DOHH2 (cell line): ENCODE data around the gene HOXC12.

ENCODE experiments used
- EZH2phosphoT487 ChIP-seq: fragments of 200-600 bp; sonication (generic); IDR thresholded peaks from 2 replicates; pipeline ENCODE4 v1.6.1; 2017; ENCODE audit warnings: borderline replicate concordance, mild to moderate bottlenecking, antibody characterized with exemption, low read length, moderate library complexity, mixed read lengths
- TF ChIP-seq, protein P1 (sequence below): fragments of 200-600 bp; sonication (generic); IDR thresholded peaks from one replicate; pipeline ENCODE4 v1.5.1; 2014; ENCODE audit warnings: antibody characterized with exemption, mild to moderate bottlenecking, low read depth, low read length; ENCODE audit not compliant: poor library complexity, severe bottlenecking

DNA sequence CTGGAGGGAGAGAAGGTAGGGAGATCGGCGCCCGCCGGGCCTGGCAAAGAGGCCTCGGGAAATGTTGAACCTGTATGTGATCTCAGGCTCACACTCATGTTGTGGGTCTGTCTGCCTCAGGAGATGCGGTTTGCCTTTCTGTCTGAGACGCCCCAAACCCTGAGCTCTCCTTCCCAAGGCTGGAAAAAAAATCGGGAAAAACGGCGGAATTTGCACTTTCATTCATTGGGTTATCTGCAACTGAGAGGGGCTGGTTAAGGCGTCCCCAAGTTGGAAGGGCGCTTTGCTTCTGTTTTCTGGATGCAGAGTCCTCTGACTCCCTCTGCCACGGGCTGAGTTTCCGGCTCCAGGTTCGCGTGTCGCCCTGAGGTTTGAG, 40.3 kb downstream of the HOXC12 start:
- TF ChIP-seq, protein P1, sequence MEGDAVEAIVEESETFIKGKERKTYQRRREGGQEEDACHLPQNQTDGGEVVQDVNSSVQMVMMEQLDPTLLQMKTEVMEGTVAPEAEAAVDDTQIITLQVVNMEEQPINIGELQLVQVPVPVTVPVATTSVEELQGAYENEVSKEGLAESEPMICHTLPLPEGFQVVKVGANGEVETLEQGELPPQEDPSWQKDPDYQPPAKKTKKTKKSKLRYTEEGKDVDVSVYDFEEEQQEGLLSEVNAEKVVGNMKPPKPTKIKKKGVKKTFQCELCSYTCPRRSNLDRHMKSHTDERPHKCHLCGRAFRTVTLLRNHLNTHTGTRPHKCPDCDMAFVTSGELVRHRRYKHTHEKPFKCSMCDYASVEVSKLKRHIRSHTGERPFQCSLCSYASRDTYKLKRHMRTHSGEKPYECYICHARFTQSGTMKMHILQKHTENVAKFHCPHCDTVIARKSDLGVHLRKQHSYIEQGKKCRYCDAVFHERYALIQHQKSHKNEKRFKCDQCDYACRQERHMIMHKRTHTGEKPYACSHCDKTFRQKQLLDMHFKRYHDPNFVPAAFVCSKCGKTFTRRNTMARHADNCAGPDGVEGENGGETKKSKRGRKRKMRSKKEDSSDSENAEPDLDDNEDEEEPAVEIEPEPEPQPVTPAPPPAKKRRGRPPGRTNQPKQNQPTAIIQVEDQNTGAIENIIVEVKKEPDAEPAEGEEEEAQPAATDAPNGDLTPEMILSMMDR = no peak
- no peak for TF ChIP-seq EZH2phosphoT487
